Activated T-helper 17 cell treated with anti-CD3 and anti-CD28 coated beads, Interleukin-2, amount 50 U/mL, for 72 hours (primary cell): ENCODE results near the gene RAE1. TPM values are rescaled to one million over a fixed set of nuclear protein-coding genes. Genes with fewer than 3 reads are reported as not detected.

Source experiments
- ATAC-seq: fragments of 150-1000 bp; cut with Tn5 transposase; replicated peaks from 2 replicates; pipeline ENCODE4 v1.10.0; 2021; ENCODE audit warnings: mild to moderate bottlenecking, moderate library complexity
- H3K27ac Mint-ChIP-seq: one replicate; pipeline ENCODE4 v1.8.0; 2022; ENCODE audit warnings: mixed read lengths
- H3K27me3 Mint-ChIP-seq: one replicate; pipeline ENCODE4 v1.8.0; 2022; ENCODE audit warnings: mixed read lengths
- H3K36me3 Mint-ChIP-seq: one replicate; pipeline ENCODE4 v1.8.0; 2022; ENCODE audit warnings: low read depth, mild to moderate bottlenecking, mixed read lengths
- H3K4me1 Mint-ChIP-seq: one replicate; pipeline ENCODE4 v1.8.0; 2022; ENCODE audit warnings: mixed read lengths
- H3K4me3 Mint-ChIP-seq: one replicate; pipeline ENCODE4 v1.8.0; 2022; ENCODE audit warnings: mild to moderate bottlenecking, mixed read lengths
- H3K9me3 Mint-ChIP-seq: one replicate; pipeline ENCODE4 v1.8.0; 2022; ENCODE audit warnings: mixed read lengths
- total RNA-seq, 2 donors: library from RNA; stranded (reverse); gene quantifications; one replicate each; pipeline ENCODE4 v1.2.3, GENCODE V29; 2022

Gene RAE1, protein sequence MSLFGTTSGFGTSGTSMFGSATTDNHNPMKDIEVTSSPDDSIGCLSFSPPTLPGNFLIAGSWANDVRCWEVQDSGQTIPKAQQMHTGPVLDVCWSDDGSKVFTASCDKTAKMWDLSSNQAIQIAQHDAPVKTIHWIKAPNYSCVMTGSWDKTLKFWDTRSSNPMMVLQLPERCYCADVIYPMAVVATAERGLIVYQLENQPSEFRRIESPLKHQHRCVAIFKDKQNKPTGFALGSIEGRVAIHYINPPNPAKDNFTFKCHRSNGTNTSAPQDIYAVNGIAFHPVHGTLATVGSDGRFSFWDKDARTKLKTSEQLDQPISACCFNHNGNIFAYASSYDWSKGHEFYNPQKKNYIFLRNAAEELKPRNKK
- 10 to 100 TPM; 48.3 to 79.7 TPM for total RNA-seq

DNA sequence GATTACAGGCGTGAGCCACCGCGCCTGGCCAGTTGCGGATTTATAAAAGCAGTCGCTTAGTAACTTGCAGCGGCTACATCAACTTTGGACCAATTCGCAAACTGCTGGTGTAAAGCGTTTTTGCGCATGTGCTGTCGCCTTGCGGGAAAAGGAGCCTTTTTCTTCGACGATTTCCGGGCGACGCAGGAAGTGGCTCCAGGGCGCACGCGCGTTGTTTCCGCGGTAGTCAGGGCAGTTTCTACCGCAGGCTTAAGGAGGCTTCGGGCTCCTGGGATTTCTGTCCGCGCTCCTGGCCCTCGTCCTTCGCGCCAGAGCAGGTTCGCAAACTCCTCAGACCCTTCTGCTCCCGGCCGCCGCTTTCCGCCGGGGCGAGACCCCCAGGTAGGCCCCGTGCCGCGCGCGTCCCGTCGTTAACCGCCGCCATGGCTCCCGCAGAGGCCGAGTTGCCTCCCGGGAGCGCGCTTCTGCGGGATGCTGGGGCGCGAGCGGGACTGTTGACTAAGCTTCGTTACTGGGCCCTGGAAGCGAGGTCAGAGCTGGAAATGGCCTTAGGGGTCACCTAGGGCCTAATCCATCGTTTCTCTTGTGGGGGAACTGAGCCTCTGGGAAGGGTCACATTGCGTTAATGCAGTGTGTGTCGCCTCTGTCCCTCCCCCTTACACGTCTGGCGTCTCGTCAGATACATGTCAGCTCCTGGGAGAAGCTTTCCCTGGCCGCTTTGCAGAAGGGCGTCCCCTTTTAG is at the start of gene RAE1:
Gene RAE1, plus strand, starts transcription at position 214 of the 742 bp plus-strand sequence. CDS start 2,784 bp downstream, outside the sequence.
- Mint-ChIP-seq H3K36me3 (peaks cover 9% of the 10 kb centered on the region), H3K4me3 (peak within 1 kb of the TSS; percentile 92), H3K4me1 (peaks cover 21% of the 10 kb centered on the region), H3K27me3 (no peaks in the 10 kb centered on the region), H3K27ac (peak within 1 kb of the TSS; percentile 92), H3K9me3 (no peaks in the 10 kb centered on the region)
- ATAC-seq = peak; percentile 88

DNA sequence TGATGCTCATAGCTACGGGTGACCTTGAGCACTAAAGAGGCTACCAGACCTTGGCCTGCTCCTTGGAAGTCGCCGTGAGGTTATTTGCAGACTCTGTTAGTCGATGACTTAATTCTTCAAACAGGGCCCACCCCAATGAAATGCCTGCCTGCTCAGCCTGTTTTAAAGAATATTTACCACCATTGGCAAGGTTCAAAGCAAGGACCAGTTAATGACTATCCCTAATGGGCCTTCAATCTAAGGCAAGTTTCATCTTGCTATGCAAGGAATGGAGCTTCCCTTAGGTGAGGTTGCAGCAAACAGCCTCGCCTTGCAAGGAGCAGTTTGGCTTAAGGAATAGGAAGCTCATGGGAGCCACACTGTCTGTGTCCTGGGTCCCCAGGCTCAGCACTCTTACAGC is 44.3 kb upstream of the RAE1 start:
- H3K9me3 Mint-ChIP-seq = no peaks in the 10 kb centered on the region
- H3K27ac Mint-ChIP-seq = no peak overlapping the region
- H3K36me3 Mint-ChIP-seq = no peaks in the 10 kb centered on the region

DNA sequence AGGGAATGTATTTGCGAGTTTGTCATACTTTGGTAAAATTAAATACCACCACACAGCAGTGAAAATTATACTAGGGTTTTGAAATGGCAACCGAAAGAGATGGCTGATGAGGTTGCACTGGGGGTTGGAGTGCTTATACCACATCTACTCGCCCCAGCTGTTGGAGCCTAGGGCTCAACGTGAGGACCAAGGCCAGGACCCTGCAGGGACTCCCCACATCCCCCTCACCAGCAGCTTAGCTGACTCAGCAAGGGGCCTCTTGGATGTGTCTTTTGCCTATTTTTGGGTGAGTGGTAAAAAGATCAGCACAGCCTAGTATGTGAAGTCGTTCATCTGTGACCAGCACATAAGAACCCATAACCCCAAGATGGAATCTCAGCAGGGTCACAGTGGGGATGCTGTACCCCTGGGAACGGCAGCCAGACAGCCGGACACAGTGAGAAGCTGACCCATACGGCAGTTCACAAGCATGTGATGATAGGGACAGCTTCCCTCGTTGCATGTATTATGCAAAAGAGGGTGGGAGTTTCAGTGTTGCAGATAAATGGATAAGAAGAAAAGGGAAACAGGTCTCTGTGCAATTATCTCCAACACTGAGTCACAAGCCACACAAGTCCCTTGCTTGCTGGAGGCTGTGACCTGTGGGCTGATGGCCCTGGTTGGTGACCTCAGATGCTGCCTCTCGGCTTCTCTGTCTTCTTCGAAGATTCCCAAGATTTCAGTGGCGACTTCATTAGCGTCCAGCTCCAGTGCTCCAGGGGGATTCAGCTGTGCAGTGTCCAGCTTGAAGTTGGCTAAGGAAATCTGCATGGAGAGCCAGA is 42.4 kb upstream of the RAE1 start:
- Mint-ChIP-seq H3K36me3 (no peaks in the 10 kb centered on the region), H3K4me3 (no peak overlapping the region), H3K4me1 (no peaks in the 10 kb centered on the region), H3K27ac (no peak overlapping the region), H3K27me3 (peaks cover 11% of the 10 kb centered on the region), H3K9me3 (no peaks in the 10 kb centered on the region)
- ATAC-seq = no peak

More for the DNA sequence above, 44.3 kb upstream of the RAE1 start:
- H3K4me3 Mint-ChIP-seq = no peak overlapping the region
- no peak for ATAC-seq
- H3K27me3 Mint-ChIP-seq = peaks cover 17% of the 10 kb centered on the region
- no peaks in the 10 kb centered on the region for H3K4me1 Mint-ChIP-seq

DNA sequence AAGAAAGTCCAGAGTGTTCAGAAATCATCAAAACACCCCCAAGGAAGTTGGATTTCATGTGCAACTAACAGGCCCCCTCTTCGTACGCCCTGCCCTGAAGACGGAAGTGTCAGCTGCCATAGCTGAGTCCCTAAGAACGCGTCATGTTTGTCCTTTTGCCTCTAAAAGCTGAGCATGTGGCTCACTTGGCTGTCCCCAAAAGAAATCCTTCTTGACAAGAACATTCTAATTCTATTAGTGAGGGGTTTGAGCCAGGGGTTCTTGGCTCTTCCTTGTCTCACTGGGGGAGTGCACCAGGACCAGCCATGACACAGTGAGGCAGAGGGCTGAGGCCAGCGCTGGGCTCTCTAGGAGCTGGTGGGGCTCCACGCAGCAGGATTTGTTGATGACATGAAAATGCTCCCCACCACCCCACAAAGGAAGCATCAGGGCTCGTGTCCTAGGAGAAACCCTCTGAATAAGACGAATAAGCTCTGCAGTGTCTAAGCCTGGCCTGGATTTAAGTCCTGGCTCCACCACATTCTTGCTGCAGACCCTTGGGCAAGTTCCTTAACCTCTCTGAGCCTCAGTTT is 41.4 kb upstream of the RAE1 start:
- no peaks in the 10 kb centered on the region for H3K9me3 Mint-ChIP-seq
- ATAC-seq = no peak
- H3K4me1 Mint-ChIP-seq = no peaks in the 10 kb centered on the region
- no peak overlapping the region for H3K27ac Mint-ChIP-seq
- peaks cover 11% of the 10 kb centered on the region for H3K27me3 Mint-ChIP-seq
- no peak overlapping the region for H3K4me3 Mint-ChIP-seq
- no peaks in the 10 kb centered on the region for H3K36me3 Mint-ChIP-seq

DNA sequence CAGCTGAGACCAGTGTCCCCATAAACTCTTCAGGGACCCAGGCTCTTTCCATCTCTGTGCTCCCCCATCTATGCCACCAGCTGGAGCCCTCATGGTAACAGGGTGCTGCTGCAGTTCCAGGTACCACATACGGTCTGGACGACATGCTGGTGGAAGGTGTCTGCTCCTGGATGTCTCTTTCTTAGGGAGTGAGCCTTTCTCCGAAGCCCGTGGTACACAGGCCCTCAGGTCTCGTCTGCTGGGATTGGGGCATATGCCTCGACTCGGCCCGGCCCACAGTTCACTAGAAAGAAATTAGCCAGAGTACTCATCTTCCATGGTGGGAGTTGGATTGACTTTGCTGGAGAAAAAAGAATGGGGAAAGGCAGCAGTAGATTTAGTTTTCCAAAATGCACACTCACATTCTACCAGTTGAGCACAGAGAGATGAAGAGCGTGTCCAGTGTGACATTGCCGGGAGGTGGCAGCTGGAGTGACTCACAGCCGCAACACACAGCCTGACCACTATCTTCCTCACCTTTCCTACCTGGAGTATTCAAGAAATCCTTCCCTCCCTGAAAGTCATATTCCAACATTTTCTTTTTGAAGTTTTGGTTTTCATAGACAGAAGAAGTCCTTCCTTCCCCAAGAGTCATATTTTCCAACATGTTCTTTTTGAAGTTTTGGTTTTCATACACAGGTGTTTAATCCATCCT is 40.1 kb upstream of the RAE1 start:
- H3K27me3 Mint-ChIP-seq = peaks cover 16% of the 10 kb centered on the region
- no peak for ATAC-seq
- H3K4me1 Mint-ChIP-seq = no peaks in the 10 kb centered on the region
- no peak overlapping the region for H3K4me3 Mint-ChIP-seq
- H3K27ac Mint-ChIP-seq = no peak overlapping the region
- no peaks in the 10 kb centered on the region for H3K9me3 Mint-ChIP-seq
- H3K36me3 Mint-ChIP-seq = no peaks in the 10 kb centered on the region

DNA sequence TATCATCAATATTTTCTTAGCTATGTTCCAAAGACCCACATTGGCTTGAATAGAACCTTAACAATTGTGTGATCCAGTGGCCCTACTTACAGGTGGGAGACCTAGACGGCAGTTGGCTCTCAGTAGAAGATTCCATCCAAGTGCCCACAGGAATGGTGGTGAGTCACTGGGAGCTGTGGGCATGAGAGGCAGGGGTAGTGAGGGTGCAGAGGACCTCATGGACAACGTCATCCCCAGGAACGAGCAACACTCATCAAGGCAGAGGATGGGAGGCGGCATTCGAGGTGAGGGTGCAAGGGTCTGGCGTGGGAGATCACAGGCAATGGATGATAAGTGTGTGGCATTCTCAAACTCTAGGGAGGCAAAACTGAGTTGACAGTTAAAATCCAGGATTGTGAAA is 38.9 kb upstream of the RAE1 start:
- Mint-ChIP-seq H3K36me3 (no peaks in the 10 kb centered on the region), H3K27me3 (peaks cover 14% of the 10 kb centered on the region), H3K9me3 (no peaks in the 10 kb centered on the region), H3K4me1 (no peaks in the 10 kb centered on the region), H3K27ac (no peak overlapping the region), H3K4me3 (no peak overlapping the region)
- ATAC-seq = no peak

DNA sequence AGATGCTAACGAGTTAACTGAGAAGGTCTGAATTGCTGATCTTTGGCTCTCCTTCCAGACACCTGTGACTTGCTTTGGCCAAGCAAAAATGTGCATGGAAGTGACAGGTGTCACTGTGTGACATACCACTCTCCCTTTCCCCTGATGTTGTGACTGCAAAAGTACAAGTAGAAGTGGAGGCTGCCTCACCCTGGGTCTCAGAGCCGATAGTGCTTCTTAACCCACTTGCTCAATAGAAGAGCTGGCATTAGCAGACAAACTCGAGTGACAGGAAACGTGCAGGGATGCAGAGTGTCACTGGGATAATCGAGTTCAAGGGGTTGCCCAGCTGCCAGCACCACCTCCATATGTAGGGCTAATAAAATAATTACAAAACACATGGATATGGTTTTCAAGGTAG is 37.8 kb upstream of the RAE1 start:
- no peak overlapping the region for H3K4me3 Mint-ChIP-seq
- H3K4me1 Mint-ChIP-seq = no peaks in the 10 kb centered on the region
- ATAC-seq = no peak
- H3K27ac Mint-ChIP-seq = no peak overlapping the region
- peaks cover 10% of the 10 kb centered on the region for H3K27me3 Mint-ChIP-seq
- H3K9me3 Mint-ChIP-seq = no peaks in the 10 kb centered on the region
- H3K36me3 Mint-ChIP-seq = no peaks in the 10 kb centered on the region

DNA sequence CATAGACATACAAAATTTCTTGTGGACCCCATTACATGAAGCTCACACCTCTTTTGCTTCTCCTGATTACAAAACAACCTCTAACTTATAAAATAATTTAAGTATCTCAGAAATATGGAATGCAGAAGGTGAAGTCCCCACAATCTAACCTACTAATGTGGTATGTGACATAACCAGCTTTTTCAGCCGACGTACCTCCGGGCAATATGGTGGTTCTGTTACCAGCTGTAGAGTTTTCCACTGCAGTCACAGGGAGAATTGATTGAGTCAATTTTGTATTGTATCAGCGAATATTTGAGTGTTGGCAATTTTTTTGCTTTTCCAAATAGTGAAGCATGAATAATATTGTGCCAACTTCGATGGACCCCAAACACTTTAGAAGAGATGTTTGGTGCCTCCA is 37.1 kb upstream of the RAE1 start:
- H3K4me1 Mint-ChIP-seq = no peaks in the 10 kb centered on the region
- no peaks in the 10 kb centered on the region for H3K36me3 Mint-ChIP-seq
- peaks cover 16% of the 10 kb centered on the region for H3K27me3 Mint-ChIP-seq
- no peak overlapping the region for H3K4me3 Mint-ChIP-seq
- ATAC-seq = no peak
- H3K9me3 Mint-ChIP-seq = no peaks in the 10 kb centered on the region
- no peak overlapping the region for H3K27ac Mint-ChIP-seq

DNA sequence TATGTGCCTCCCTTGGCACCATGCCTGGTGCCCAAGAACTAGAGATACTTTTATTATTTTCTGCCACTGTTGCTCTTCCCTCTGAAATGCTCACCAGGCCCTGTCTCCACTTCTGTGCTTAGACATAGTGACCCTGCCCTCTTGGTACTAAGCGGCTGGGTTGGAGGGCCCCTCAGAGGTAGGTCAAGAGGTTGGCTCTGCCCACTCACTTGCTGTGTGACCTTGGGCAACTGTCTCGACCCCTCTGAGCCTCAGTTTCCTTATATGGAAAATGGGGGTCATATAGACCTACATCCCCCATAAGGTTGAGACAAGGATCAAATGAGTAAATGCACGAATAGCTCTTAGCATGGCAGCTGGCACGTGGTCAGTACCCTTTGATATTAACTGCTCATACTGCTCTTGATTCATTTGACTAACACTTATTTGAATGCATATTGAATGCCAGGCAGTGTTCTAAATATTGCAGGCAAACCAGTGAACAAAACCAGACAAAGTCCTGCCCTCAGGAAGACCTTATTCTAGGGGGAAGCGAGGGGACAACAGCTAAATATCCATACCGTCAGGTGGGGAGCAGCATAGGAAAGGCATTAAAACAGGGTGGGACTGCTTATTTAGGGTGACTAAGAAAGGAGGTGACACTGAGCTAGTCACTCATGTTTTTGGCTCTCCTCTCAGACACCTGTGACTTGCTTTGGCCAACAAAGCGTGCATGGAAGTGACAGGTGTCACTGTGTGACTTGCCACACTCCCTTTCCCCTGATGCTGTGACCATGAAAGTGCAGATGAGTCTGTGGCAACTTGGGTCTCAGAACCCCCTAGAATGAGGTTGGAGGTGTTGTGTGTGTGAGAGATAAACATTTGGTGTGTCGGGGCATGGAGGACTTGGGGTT is 35.7 kb upstream of the RAE1 start:
- Mint-ChIP-seq H3K4me3 (no peak overlapping the region), H3K4me1 (no peaks in the 10 kb centered on the region), H3K36me3 (no peaks in the 10 kb centered on the region), H3K9me3 (no peaks in the 10 kb centered on the region), H3K27ac (no peak overlapping the region), H3K27me3 (peaks cover 20% of the 10 kb centered on the region)
- ATAC-seq = no peak

DNA sequence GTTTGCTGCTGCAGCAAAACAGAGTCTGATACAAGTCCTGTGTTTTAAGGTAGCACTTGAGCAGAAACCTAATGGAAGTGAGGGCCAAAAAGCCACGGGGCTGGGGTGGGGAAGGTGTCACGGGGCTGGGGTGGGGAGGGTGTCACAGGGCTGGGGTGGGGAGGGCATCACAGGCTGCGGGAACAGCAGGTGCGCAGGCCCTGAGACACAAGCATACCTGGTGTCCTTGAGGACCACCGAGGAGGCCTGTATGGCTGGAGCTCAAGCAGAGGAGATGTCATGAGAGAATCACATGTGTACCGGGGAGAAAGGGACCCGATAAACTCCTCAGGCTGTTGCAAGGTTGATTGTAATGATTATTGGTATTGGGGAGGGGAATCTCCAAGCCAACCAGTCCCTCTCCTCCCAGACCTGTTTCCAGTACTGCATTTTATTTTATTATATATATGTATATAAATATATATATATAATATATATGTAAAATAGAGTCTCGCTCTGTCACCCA is 35.0 kb upstream of the RAE1 start:
- Mint-ChIP-seq H3K27ac (no peak overlapping the region), H3K36me3 (no peaks in the 10 kb centered on the region), H3K4me1 (no peaks in the 10 kb centered on the region), H3K4me3 (no peak overlapping the region), H3K27me3 (peaks cover 22% of the 10 kb centered on the region), H3K9me3 (no peaks in the 10 kb centered on the region)
- no peak for ATAC-seq

DNA sequence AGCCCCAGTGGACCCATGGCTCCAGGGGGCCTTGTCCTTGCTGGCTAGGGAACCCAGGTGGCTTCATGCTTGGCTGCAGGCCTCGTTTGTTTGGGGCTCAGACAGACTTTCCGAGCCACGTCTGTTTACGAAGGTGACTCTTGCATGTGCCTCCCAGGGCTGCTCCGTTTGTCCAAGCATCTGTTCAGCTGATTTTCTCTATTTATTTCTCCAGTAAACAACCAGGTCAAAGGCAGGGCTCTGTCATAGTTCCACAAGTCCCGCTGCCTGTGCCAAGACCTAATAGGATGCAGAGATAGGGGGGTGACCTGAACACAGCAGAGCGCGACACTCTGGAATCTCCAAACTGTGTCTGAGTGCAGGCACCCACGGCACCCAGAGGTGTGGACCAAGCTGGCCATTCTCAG is 34.3 kb upstream of the RAE1 start:
- Mint-ChIP-seq H3K27ac (no peak overlapping the region), H3K9me3 (no peaks in the 10 kb centered on the region), H3K36me3 (no peaks in the 10 kb centered on the region), H3K4me1 (no peaks in the 10 kb centered on the region), H3K27me3 (peaks cover 28% of the 10 kb centered on the region), H3K4me3 (no peak overlapping the region)
- ATAC-seq = no peak

DNA sequence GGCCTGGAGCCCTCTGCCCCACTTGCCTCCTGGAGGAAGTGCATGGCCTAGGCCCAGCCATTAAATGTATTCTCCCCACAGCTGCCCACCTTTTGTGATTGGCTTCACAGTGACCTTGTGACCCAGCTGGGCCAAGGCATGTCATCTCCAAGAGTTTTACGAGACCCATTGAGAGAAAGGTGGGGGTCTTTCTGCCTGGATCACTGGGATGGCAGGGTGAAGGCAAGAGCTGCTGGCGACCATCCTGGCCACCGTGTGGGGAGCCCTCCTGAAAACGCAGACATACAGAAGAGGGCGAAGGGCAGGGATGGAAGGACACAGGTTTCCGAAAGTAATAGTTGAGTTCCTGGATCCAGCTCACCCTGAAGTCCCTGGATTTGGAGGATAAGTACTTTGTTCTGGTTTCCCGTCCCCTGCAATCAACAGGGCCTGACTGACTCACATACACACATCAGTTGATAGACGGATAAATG is 33.7 kb upstream of the RAE1 start:
- no peaks in the 10 kb centered on the region for H3K9me3 Mint-ChIP-seq
- H3K27ac Mint-ChIP-seq = no peak overlapping the region
- H3K4me3 Mint-ChIP-seq = no peak overlapping the region
- H3K36me3 Mint-ChIP-seq = no peaks in the 10 kb centered on the region
- ATAC-seq = no peak
- no peaks in the 10 kb centered on the region for H3K4me1 Mint-ChIP-seq
- H3K27me3 Mint-ChIP-seq = peaks cover 32% of the 10 kb centered on the region
